Keratinocyte (primary cell): ENCODE data around the gene CDC14A. TPM values are rescaled to one million over a fixed set of nuclear protein-coding genes. Genes with fewer than 3 reads are reported as not detected.
"Not testable (repeated sequence)": the region's sequence is repeated elsewhere in the genome, so short reads cannot be mapped to it uniquely, and the experiment has no call there.

ENCODE experiments used
- DNase-seq: peaks from one replicate; pipeline ENCODE4 v3.0.0-alpha.2; 2011; ENCODE audit warnings: low read depth, missing footprints, low spot score
- FAIRE-seq: peaks from 2 replicates; lab custom pipeline; 2011; peaks lifted over from hg19 to GRCh38; lab: Jason Lieb, UNC
- H2AFZ ChIP-seq: 2 replicates; pipeline ENCODE4 v1.6.0; 2012; ENCODE audit warnings: low read length, control low read depth, inconsistent platforms; ENCODE audit not compliant: control insufficient read depth
- H3K27ac ChIP-seq: 2 replicates; pipeline ENCODE4 v1.5.1; 2011; ENCODE audit warnings: low read length; ENCODE audit not compliant: control insufficient read depth, insufficient read depth
- H3K27me3 ChIP-seq: 3 replicates; pipeline ENCODE4 v1.6.0; 2011; ENCODE audit warnings: low read length; ENCODE audit not compliant: control insufficient read depth, insufficient read depth; ENCODE audit errors: extremely low read depth
- H3K36me3 ChIP-seq, 2 experiments: 2 replicates in 1 of 2; 3 replicates in 1 of 2; pipeline ENCODE4 v1.5.1; 2011; ENCODE audit warnings: low read length in 2 of 2, mild to moderate bottlenecking in 1 of 2; ENCODE audit not compliant: control insufficient read depth in 2 of 2, insufficient read depth in 2 of 2; ENCODE audit errors: extremely low read depth in 1 of 2
- H3K4me1 ChIP-seq: 3 replicates; pipeline ENCODE4 v1.5.1; 2011; ENCODE audit warnings: low read length; ENCODE audit not compliant: control insufficient read depth, insufficient read depth; ENCODE audit errors: extremely low read depth
- H3K4me2 ChIP-seq: 3 replicates; pipeline ENCODE4 v1.6.0; 2011; ENCODE audit warnings: low read depth, low read length; ENCODE audit not compliant: control insufficient read depth, insufficient read depth; ENCODE audit errors: extremely low read depth
- H3K4me3 ChIP-seq, 3 experiments: fragments of 200-600 bp in 1 of 3; sonication (generic) in 1 of 3; 2 replicates in 2 of 3; 3 replicates in 1 of 3; pipeline ENCODE4 v1.5.1; 2011 to 2016; ENCODE audit warnings: low read length in 3 of 3, mild to moderate bottlenecking in 3 of 3, control low read depth in 2 of 3, inconsistent platforms in 1 of 3, low read depth in 1 of 3, mixed read lengths in 1 of 3, mixed run types in 1 of 3, moderate library complexity in 1 of 3; ENCODE audit not compliant: control insufficient read depth in 2 of 3, insufficient read depth in 2 of 3; ENCODE audit errors: extremely low read depth in 1 of 3
- H3K79me2 ChIP-seq: 2 replicates; pipeline ENCODE4 v1.6.0; 2012; ENCODE audit warnings: low read length; ENCODE audit not compliant: control insufficient read depth, insufficient read depth
- H3K9ac ChIP-seq: 3 replicates; pipeline ENCODE4 v1.6.0; 2011; ENCODE audit warnings: low read length; ENCODE audit not compliant: control insufficient read depth, insufficient read depth; ENCODE audit errors: extremely low read depth
- H3K9me1 ChIP-seq: 3 replicates; pipeline ENCODE4 v1.6.0; 2011; ENCODE audit warnings: low read length; ENCODE audit not compliant: control insufficient read depth, insufficient read depth; ENCODE audit errors: extremely low read depth
- H3K9me3 ChIP-seq: 2 replicates; pipeline ENCODE4 v1.5.1; 2012; ENCODE audit warnings: low read depth, low read length; ENCODE audit not compliant: control insufficient read depth
- H4K20me1 ChIP-seq: 3 replicates; pipeline ENCODE4 v1.6.0; 2011; ENCODE audit warnings: low read length; ENCODE audit not compliant: control insufficient read depth, insufficient read depth; ENCODE audit errors: extremely low read depth
- CTCF ChIP-seq, 3 experiments: IDR thresholded peaks in 1 of 3; conservative IDR thresholded peaks in 1 of 3; optimal IDR thresholded peaks in 1 of 3; 2 replicates in 2 of 3; 3 replicates in 1 of 3; pipeline versions ENCODE3 to v1.5.1; 2011; ENCODE audit warnings: low read length in 3 of 3, mild to moderate bottlenecking in 3 of 3, moderate library complexity in 2 of 3, control low read depth in 1 of 3, inconsistent platforms in 1 of 3; ENCODE audit not compliant: insufficient read depth in 2 of 3; ENCODE audit errors: extremely low read depth in 1 of 3
- EZH2 ChIP-seq: IDR thresholded peaks from one replicate; pipeline ENCODE4 v1.6.1; 2012; ENCODE audit warnings: inconsistent platforms, mild to moderate bottlenecking, low read length, moderate library complexity
- dilution Hi-C: fragments of 300-500 bp; cut with MboI; formaldehyde crosslinking; loops from one replicate; pipeline ENCODE4 v1.7.0; 2020; ENCODE audit warnings: low sequenced_read_pairs; ENCODE audit not compliant: extremely low pct_ligation_motif_present
- polyA plus RNA-seq, 5 experiments: library from polyadenylated mRNA; depleted of rRNA in 3 of 5; stranded (reverse) in 3 of 5; stranded (forward) in 1 of 5; unstranded in 1 of 5; fragments of >200 nt; gene quantifications; 1 replicate in 1 of 5; 2 replicates in 3 of 5; 3 replicates in 1 of 5; pipeline versions ENCODE4 v1.2.1 to v1.2.3, GENCODE V29; 2011 to 2012; ENCODE audit warnings: missing spikeins in 2 of 5, low read depth in 1 of 5, low replicate concordance in 1 of 5

Gene CDC14A
- polyA plus RNA-seq, 1 donor (not counting 4 experiments of a cell fraction or from before 2014, with no cell fraction given) = 2.2 TPM

- H3K9ac ChIP-seq = no peak overlapping the region
- TF ChIP-seq EZH2 = no peak
- no peak for TF ChIP-seq CTCF (optimal IDR thresholded peaks at IDR 0.05 in 1 of 3, IDR thresholded peaks at IDR 0.05 in 1 of 3, conservative IDR thresholded peaks at IDR 0.05 in 1 of 3; ENCODE audit: extremely low read depth in 1 of 3, insufficient read depth in 2 of 3, low read length in 3 of 3)
- H3K4me1 ChIP-seq = no peaks in the 10 kb centered on the region
- no peaks in the 10 kb centered on the region for H3K36me3 ChIP-seq
- no peak overlapping the region for H2AFZ ChIP-seq
- no peaks in the 10 kb centered on the region for H3K79me2 ChIP-seq
- no peaks in the 10 kb centered on the region for H3K9me1 ChIP-seq
- H3K4me2 ChIP-seq = no peak overlapping the region
- FAIRE-seq = no peak
- DNase-seq = no peak
- no peaks in the 10 kb centered on the region for H3K9me3 ChIP-seq
- dilution Hi-C loops = no loop called here
- H3K27ac ChIP-seq = no peak overlapping the region
- H3K27me3 ChIP-seq = no peaks in the 10 kb centered on the region
- no peaks in the 10 kb centered on the region for H4K20me1 ChIP-seq
- H3K4me3 ChIP-seq = no peak overlapping the region
These were observed 28.7 kb upstream of the CDC14A start for GRCh38 chr1:100323419-100324106.

- no peaks in the 10 kb centered on the region for H3K79me2 ChIP-seq
- no peaks in the 10 kb centered on the region for H3K36me3 ChIP-seq
- H3K9ac ChIP-seq = no peak overlapping the region
- H3K4me3 ChIP-seq = no peak overlapping the region
- no peaks in the 10 kb centered on the region for H4K20me1 ChIP-seq
- no peaks in the 10 kb centered on the region for H3K9me1 ChIP-seq
- H3K4me1 ChIP-seq = no peaks in the 10 kb centered on the region
- no peaks in the 10 kb centered on the region for H3K9me3 ChIP-seq
- H2AFZ ChIP-seq = no peak overlapping the region
- DNase-seq (no peak), FAIRE-seq (no peak)
- no peak for TF ChIP-seq CTCF (optimal IDR thresholded peaks at IDR 0.05 in 1 of 3, IDR thresholded peaks at IDR 0.05 in 1 of 3, conservative IDR thresholded peaks at IDR 0.05 in 1 of 3; ENCODE audit: extremely low read depth in 1 of 3, insufficient read depth in 2 of 3, low read length in 3 of 3)
- TF ChIP-seq EZH2 = no peak
- H3K27me3 ChIP-seq = no peaks in the 10 kb centered on the region
- dilution Hi-C loops = no loop called here
- no peak overlapping the region for H3K4me2 ChIP-seq
- H3K27ac ChIP-seq = no peak overlapping the region
These were observed 26.6 kb upstream of the CDC14A start for GRCh38 chr1:100325415-100326324.

GRCh38 chr1:100326325-100326670 is 26.0 kb upstream of the CDC14A start:
- H3K4me1 ChIP-seq, H3K9me1 ChIP-seq, H3K9me3 ChIP-seq, H3K4me2 ChIP-seq, dilution Hi-C loops, H4K20me1 ChIP-seq, H3K79me2 ChIP-seq, FAIRE-seq, H3K9ac ChIP-seq, H3K4me3 ChIP-seq, H3K27ac ChIP-seq, H2AFZ ChIP-seq, H3K36me3 ChIP-seq, DNase-seq, H3K27me3 ChIP-seq: not testable (repeated sequence)
